Fibroblast of peridontal ligament (primary cell): ENCODE data around the gene ADCY7.

ENCODE experiments used
- DNase-seq: peaks from one replicate; pipeline ENCODE4 v3.0.0-alpha.2; 2010; ENCODE audit errors: extremely low read depth

ADCY7 gene

GRCh38 chr16:50266337-50267091 is at the start of gene ADCY7:
Gene ADCY7 (plus strand): TSS chr16:50266551. CDS start chr16:50288180, 21,629 bp downstream.
- DNase-seq: peak; percentile 68

GRCh38 chr16:50219402-50219975 is 46.9 kb upstream of the ADCY7 start:
- no peak for DNase-seq

GRCh38 chr16:50224286-50224685 is 42.1 kb upstream of the ADCY7 start:
- peak; percentile 29 for DNase-seq

DNA sequence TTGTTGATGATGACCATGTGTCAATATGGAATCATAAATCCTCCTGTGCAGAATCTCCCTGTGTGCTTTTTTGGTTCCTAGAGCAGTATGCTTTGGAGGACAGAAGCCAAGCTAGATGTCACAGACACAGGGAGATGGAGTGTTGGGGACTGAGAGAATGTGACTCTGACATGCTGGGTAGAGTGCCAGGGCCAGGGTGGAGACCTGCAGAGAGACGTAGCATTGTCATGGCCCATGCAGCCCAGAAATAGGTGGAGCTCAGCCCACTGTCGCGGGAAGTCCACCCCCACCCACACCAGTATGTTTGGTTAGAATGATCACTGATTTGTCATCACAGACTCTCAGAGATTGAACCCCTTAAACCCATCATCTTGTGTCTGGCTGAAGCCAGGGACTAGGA is 39.2 kb upstream of the ADCY7 start:
- DNase-seq: no peak

DNA sequence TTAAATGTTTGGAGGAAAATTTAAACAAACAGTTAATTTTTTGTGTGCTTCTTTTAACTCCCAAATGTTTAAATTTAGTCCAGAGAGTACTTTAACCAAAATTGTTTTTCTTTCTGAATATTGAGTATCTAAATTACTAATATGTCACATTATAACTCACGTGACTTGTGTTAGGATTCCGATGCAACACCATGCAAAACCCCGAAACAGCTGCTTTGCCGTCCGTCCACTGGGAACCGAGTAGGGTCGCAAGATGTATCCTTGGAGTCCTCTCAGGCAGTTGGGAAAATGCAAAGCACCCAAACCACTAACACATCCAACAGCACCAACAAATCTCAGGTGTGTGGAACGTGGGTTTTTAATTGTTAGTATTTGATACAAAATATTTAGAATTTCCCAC is 38.7 kb upstream of the ADCY7 start:
- no peak for DNase-seq

DNA sequence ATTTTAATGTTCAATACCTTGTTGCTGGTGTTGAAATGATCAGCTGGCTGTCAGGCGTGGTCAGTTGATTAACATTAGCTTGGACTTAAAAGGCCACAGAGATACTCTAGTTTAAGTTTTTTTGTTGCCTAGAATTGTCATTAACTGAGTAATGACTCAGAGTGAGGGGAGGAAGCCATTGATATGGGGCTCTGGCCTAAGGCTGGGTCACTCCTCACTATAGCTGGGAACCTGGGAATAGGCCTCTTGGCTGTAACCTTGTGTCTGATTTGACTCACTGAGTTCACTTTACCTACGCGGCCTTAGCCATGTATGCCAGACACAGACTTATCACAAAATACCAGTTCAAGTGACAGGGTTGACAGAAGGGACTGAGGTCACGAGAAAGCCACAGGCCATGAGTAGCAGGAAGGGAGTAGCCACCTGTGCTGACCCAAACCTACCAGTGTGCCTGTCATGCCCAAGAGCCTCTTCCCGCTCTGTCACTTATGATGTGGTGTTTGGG is 37.9 kb upstream of the ADCY7 start:
- DNase-seq: no peak

DNA sequence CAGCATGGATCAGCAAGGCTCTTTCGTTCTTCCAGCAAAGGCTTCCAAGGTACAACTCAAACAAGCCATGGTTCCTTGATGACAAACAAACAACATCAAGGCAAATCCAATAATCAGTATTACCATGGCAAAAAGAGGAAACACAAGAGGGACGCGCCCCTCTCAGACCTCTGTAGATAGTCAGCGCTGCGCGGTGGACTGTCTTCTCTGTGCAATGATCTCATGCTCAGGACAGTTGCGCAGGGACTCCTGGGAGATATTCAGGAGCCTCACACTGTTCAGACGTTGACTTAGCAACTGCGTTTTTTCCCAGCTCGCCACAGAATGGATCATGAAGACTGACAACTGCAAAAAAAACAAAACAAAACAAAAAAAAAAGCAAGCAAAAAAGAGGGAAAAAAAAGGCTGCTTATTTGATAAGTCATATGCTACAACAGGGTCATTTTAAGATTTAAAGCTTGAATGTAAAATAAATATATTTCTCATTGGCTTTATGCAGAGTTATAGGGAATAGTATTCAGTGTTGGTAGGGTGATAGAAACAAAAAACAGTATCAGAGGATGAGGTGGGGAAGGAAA is 37.1 kb upstream of the ADCY7 start:
- DNase-seq: no peak

GRCh38 chr16:50234771-50235556 is 31.4 kb upstream of the ADCY7 start:
- peak; percentile 29 for DNase-seq

DNA sequence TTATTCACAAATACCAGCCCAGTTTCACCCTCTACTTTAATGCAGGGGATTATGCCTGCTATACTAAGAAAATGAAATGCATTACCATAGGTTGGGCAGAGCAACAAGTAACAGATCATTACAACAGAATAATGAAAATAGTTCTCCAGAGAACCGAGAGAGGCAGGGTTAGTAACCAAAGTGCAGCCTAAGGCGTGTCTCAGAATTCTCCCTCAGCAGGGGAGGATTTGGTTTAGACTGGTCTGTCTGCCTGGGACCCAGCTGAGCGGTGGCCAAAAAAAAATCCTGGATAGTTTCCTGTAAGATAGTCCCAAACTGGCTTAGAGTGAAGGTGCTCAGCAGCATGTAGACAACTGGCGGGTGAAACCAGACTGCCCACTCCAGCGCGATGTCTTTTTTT is 30.8 kb upstream of the ADCY7 start:
- no peak for DNase-seq

DNA sequence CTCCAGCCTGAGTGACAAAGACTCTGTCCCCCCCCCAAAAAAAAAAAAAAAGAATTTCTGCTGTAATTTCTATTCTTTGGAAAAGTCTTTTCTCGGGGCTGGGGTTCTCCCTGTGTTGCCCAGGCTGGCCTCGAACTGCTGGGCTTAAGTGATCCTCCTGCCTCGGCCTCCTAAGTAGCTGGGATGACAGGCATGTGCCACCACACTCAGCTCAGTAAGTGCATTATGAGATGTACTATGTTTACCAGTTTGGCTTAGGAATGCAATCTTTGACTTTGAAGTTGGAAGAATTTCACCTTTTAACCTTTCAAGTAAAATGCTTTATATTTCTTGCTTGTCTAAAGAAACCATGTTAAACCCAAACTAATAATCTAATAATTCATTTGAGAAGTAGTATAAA is 28.0 kb upstream of the ADCY7 start:
- no peak for DNase-seq

DNA sequence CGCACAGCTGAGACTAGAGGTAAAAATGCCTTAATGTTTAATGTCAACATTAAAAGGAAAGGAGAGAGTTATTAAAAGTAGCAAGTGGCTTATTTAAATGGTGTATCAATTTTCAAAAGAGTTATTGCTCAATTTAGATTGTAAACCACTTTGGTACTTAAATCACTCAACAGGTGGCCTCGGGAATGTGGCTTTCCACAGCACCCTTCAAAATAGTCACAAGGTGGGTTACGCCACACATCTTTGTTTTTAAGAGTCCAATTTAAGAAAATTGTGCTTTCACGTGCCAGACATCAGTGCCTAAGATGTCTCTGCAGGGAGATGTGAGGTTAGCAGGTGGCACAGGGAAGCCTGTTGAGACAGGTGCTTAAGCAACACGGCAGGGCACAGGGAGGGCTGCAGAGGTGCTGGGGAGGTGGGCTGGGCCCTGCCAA is 27.5 kb upstream of the ADCY7 start:
- no peak for DNase-seq

DNA sequence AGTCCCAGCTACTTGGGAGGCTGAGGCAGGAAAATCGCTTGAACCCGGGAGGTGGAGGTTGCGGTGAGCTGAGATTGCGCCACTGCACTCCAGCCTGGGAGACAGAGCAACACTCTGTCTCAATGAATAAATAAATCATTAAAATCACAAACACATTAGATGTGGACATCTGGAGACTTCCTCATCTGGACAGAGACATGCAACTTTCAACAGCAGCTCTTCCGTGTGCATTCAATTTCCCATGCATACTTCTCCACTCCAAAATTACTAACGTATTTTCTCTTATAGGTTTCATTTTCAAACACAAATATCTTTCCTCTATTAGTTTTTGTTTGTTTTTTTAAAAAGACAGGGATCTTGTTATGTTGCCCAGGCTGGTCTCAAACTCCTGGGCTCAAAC is 23.3 kb upstream of the ADCY7 start:
- DNase-seq: peak; percentile 50

GRCh38 chr16:50244140-50244503 is 22.2 kb upstream of the ADCY7 start:
- DNase-seq: no peak

DNA sequence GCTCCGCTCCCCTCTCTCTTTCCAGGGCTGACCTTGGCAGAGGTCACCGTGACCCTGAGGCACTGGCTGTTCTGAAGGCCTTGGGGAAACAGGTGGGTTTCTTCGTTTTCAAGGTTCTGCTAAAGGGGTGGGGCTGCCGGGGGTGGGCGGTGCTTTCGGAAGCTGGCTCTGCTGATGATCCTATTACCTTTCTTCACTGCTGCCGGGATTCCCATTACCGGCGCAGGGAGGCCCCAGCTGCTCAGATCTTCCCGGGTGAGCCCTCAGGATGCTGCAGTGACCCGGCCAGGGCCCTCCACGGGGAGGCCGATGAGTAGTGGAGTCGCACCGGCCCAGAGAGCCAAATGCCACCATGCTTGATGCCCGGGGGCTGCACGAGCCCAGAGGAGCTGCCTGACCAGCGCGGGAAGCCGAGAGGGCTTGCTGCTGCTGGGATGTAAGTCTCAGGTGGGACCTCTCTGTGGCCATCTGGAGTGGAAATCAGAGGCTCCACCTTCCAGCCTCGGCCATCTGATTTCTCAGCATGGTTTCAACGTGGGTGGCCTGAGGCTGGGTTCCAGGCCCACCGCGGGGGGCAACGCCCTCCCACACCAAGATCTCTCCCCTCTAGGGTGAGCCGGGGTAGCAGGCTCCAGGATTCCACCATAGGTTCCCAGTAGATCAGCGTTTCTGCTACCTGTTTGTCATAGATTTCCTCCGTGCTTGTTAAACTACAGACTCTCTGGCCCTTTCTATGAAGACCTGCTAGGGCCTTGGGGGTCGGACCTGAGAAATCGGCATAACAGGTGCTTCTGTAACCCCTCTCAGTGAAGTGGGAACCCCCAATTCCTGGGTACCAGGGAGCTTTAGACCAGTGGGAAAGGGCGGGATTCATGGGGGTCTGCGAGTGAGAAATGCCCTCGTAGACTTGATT is 21.6 kb upstream of the ADCY7 start:
- no peak for DNase-seq

DNA sequence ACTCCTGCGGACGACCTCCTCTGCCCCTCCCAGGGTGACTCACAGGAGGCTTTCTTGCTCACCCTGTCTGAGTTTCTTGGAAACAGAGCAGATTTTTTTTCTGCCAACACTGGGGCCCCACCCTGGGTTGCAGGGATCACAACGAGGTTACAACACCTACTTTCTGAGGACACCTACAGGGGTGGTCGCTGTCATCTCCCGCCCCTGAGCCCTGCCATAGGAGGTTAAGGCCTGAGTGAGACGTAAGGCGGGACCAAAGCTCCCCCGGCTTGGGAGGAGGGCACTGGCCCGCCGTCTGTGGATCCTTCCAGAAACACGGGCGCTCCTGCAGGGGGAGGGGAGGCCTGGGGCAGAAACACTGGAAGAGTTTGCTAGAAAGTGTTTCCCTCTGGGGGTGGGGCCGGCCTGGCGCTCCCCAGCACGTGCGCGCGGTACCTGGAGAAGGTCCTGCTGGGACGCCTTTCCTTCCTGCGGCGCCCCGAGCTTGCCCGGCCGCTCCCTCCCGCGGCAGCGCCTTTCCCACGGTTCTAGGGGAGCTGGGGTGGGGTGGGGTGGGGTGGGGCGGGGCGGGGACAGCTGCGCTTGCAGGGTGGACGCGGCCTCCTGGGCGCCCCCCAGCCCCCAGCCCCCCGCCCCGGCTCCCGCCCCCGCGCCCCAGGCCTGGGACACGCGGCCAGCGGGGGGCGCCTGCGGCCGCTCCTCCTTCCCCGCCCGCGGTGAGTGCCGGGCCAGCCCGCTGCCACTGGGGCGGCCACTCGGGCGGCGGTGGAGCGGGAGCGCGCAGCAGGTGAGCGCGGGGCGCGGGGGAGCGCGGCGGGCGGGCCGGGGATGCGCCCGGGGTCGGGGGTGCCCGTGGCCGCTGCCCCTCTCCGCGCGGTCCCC is 20.7 kb upstream of the ADCY7 start:
- DNase-seq: peak; percentile 47

GRCh38 chr16:50246299-50247122 is 19.8 kb upstream of the ADCY7 start:
- DNase-seq: no peak

DNA sequence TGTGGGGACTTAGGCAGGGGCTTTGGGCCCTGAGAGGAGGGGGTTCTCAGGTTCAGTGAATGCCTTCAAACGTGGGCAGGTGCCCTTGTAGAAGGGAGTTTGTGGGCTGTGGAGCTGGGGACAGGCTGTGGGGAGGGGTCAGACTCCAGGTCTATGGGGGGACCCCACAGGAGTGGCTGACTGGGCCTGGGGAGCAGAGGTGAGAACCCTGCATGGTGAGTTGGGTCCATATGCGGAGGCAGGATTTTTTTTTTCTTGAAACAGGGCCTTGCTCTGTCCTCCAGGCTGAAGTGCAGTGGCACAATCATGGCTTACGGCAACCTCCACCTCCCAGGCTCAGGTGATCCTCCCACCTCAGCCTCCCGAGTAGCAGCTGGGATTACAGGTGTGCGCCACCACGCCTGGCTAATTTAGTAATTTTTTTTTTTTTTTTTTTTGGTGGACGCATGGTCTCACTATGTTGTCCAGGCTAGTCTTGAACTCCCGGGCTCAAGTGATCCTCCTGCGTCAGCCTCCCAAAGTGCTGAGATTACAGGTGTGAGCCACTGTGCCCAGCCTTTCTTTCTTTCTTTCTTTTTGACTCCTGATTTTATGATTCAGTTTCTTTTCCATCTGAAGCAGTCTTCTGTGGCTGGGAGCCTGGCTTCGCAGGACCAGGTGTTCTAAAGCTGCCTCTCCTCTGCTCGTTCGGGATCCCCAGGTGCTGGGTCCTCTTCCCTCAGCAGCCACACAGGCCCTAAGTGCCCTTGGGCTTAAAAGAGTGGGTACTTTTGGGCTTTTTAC is 19.0 kb upstream of the ADCY7 start:
- DNase-seq: no peak

DNA sequence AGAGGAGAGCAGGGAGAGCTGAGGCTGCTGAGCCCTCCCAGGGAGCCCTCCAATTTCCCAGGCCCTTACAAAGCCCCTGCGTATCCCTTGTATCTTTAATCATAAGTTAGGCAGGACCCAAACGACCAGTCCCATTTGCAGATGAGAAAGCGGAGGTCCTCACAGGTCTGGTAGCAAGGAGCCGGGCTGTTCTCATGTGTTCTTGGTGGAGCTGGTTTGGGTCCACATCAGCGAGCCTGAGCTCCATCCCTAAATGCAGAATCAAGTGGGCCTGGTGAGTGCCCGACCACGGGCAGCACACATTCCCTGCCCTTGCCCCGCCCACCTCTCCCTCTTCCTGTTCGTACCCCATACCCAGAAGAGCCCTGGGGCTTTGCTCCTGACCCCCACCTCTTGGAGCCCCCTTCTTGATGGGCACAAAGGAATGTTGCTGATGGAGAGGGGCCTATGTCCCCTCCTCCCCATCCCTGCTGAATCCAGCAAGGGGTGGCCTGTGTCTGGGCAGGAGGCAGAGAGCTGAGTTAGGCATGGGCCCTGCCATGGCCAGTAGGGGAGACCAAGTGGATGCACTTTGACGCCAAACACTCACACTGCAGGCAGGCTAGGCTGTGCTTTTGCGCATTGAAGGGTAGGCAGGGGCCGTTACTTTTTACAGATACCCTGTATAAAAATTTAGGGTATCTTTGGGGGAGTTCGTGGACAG is 18.3 kb upstream of the ADCY7 start:
- DNase-seq: no peak
